Vagina (tissue), 2 donors: Measurements from ENCODE around the gene ARID5B. TPM values are rescaled to one million over a fixed set of nuclear protein-coding genes. Genes with fewer than 3 reads are reported as not detected.

Experiments
- DNase-seq, 2 donors: peaks; one replicate each; pipeline ENCODE4 v3.0.0-alpha.2; 2017; ENCODE audit errors: extremely low spot score in 2 of 2
- H3K27ac ChIP-seq: fragments of 200-600 bp; sonication (generic); one replicate; pipeline ENCODE4 v1.5.1; 2019
- H3K27me3 ChIP-seq: fragments of 200-600 bp; sonication (generic); one replicate; pipeline ENCODE4 v1.5.1; 2019
- H3K36me3 ChIP-seq, 2 donors: fragments of 200-600 bp; sonication (generic); one replicate each; pipeline ENCODE4 v1.5.1; 2017 to 2019
- H3K4me1 ChIP-seq: fragments of 200-600 bp; sonication (generic); one replicate; pipeline ENCODE4 v1.5.1; 2019
- H3K4me3 ChIP-seq, 2 donors: fragments of 200-600 bp; sonication (generic); 1 replicate in 1 of 2; 2 replicates in 1 of 2; pipeline ENCODE4 v1.5.1; 2016 to 2019
- H3K9me3 ChIP-seq: fragments of 200-600 bp; sonication (generic); one replicate; pipeline ENCODE4 v1.5.1; 2019
- CTCF ChIP-seq, 3 experiments: fragments of 450-650 bp in 2 of 3; fragments of 200-600 bp in 1 of 3; sonication (generic) in 1 of 3; IDR thresholded peaks; one replicate each; pipeline ENCODE4 v1.5.1; 2017 to 2019; ENCODE audit warnings: antibody characterized with exemption in 3 of 3, mild to moderate bottlenecking in 2 of 3, moderate library complexity in 2 of 3
- POLR2A ChIP-seq, 2 donors: fragments of 450-650 bp; IDR thresholded peaks; one replicate each; pipeline ENCODE4 v1.6.1; 2017; ENCODE audit warnings: antibody characterized with exemption in 2 of 2, mild to moderate bottlenecking in 2 of 2, moderate library complexity in 2 of 2
- POLR2AphosphoS5 ChIP-seq, 2 donors: sonication (generic); formaldehyde crosslinking; IDR thresholded peaks; one replicate each; pipeline ENCODE4 v1.9.0; 2017; ENCODE audit warnings: antibody characterized with exemption in 2 of 2, mild to moderate bottlenecking in 2 of 2, low read depth in 1 of 2; ENCODE audit not compliant: insufficient read depth in 1 of 2
- intact Hi-C: fragments of 100-400 bp; cut with DNase I; formaldehyde crosslinking; loops from one replicate; pipeline ENCODE4 v1.15.1; 2023
- total RNA-seq: library from RNA; depleted of rRNA; stranded (reverse); fragments of >200 nt; gene quantifications from one replicate; pipeline ENCODE4 v1.2.3, GENCODE V29; 2016

The ARID5B gene
- total RNA-seq, 1 donor from 2014 or later, result 75.9 TPM

- Histone ChIP-seq H3K27ac (peak overlapping the region; percentile 98), H3K9me3 (no peaks in the 10 kb centered on the region), H3K4me3 (peak overlapping the region; percentile 77 to 94), H3K4me1 (peaks cover 50% of the 10 kb centered on the region), H3K36me3 (no peaks in the 10 kb centered on the region), H3K27me3 (no peaks in the 10 kb centered on the region)
- intact Hi-C loops, result loop anchor here (5.0 kb wide), 1 partner anchor 134 kb away; no protein-coding TSS in a partner anchor
- TF ChIP-seq POLR2A (IDR thresholded peaks at IDR 0.05) (peak in 1 of 2 donors; percentile 27), CTCF (IDR thresholded peaks at IDR 0.05) (no peak), POLR2AphosphoS5 (IDR thresholded peaks at IDR 0.05; ENCODE audit: insufficient read depth in 1 of 2, low read depth in 1 of 2) (peak in 1 of 2 donors; percentile 77)
- peak in 1 of 2 donors; percentile 91 for DNase-seq
Observed at GRCh38 chr10:61903221-61903927, 1.9 kb downstream of the ARID5B start.

GRCh38 chr10:61903928-61904344, 2.4 kb downstream of the ARID5B start:
- Histone ChIP-seq H3K27ac (peak overlapping the region; percentile 98), H3K36me3 (no peaks in the 10 kb centered on the region), H3K27me3 (no peaks in the 10 kb centered on the region), H3K4me3 (peak overlapping the region; percentile 77 to 94), H3K4me1 (peaks cover 47% of the 10 kb centered on the region), H3K9me3 (no peaks in the 10 kb centered on the region)
- intact Hi-C loops, result loop anchor here (5.0 kb wide), 1 partner anchor 133 kb away; no protein-coding TSS in a partner anchor
- TF ChIP-seq POLR2A (IDR thresholded peaks at IDR 0.05) (no peak), POLR2AphosphoS5 (IDR thresholded peaks at IDR 0.05; ENCODE audit: insufficient read depth in 1 of 2, low read depth in 1 of 2) (no peak), CTCF (IDR thresholded peaks at IDR 0.05) (no peak)
- DNase-seq, result no peak

- Histone ChIP-seq H3K4me1 (peaks cover 44% of the 10 kb centered on the region), H3K27ac (peak overlapping the region; percentile 98), H3K36me3 (no peaks in the 10 kb centered on the region), H3K9me3 (no peaks in the 10 kb centered on the region), H3K4me3 (peak overlapping the region; percentile 77 to 94), H3K27me3 (no peaks in the 10 kb centered on the region)
- peak in 1 of 2 donors; percentile 75 for TF ChIP-seq POLR2AphosphoS5 (IDR thresholded peaks at IDR 0.05; ENCODE audit: insufficient read depth in 1 of 2, low read depth in 1 of 2)
- no peak for TF ChIP-seq POLR2A (IDR thresholded peaks at IDR 0.05)
- TF ChIP-seq CTCF (IDR thresholded peaks at IDR 0.05), result peak in 1 of 3 experiments; percentile 16
- no peak for DNase-seq
- intact Hi-C loops, result loop anchor here (5.0 kb wide), 1 partner anchor 132 kb away; no protein-coding TSS in a partner anchor
Observed at GRCh38 chr10:61904733-61905725, 3.5 kb downstream of the ARID5B start.

- no peak for DNase-seq
- Histone ChIP-seq H3K27me3 (no peaks in the 10 kb centered on the region), H3K9me3 (no peaks in the 10 kb centered on the region), H3K4me3 (no peak overlapping the region), H3K36me3 (no peaks in the 10 kb centered on the region), H3K4me1 (peaks cover 49% of the 10 kb centered on the region), H3K27ac (peak overlapping the region; percentile 98)
- no peak for TF ChIP-seq POLR2AphosphoS5 (IDR thresholded peaks at IDR 0.05; ENCODE audit: insufficient read depth in 1 of 2, low read depth in 1 of 2)
- TF ChIP-seq CTCF (IDR thresholded peaks at IDR 0.05), result no peak
- TF ChIP-seq POLR2A (IDR thresholded peaks at IDR 0.05), result no peak
- intact Hi-C loops, result no loop called here
Observed at GRCh38 chr10:61905837-61906561, 4.5 kb downstream of the ARID5B start.
